Activated CD8-positive, alpha-beta memory T cell treated with anti-CD3 and anti-CD28 coated beads for 24 hours (primary cell): ENCODE results near the gene COX18.

Source experiments
- DNase-seq: peaks from one replicate; pipeline ENCODE4 v3.0.0-alpha.2; 2020

COX18 gene

GRCh38 chr4:73051625-73052024 lies 17.9 kb downstream of the COX18 start:
- DNase-seq: no peak

GRCh38 chr4:73045879-73046278 lies 23.6 kb downstream of the COX18 start:
- no peak for DNase-seq

GRCh38 chr4:73037057-73037456 lies 32.5 kb downstream of the COX18 start:
- DNase-seq: no peak

GRCh38 chr4:73036123-73036522 lies 33.4 kb downstream of the COX18 start:
- no peak for DNase-seq

- DNase-seq: no peak
These were observed 34.6 kb downstream of the COX18 start for GRCh38 chr4:73034896-73035295.

GRCh38 chr4:73028621-73029020 lies 40.9 kb downstream of the COX18 start:
- no peak for DNase-seq

GRCh38 chr4:73021634-73022033 lies 47.9 kb downstream of the COX18 start:
- no peak for DNase-seq

- no peak for DNase-seq
These were observed 50.0 kb downstream of the COX18 start for GRCh38 chr4:73019462-73020047.

GRCh38 chr4:73018595-73018994 lies 50.9 kb downstream of the COX18 start:
- DNase-seq: no peak

- DNase-seq: no peak
These were observed 56.2 kb downstream of the COX18 start for GRCh38 chr4:73013310-73013709.

GRCh38 chr4:73012673-73013072 lies 56.8 kb downstream of the COX18 start:
- no peak for DNase-seq

GRCh38 chr4:73011629-73011985 lies 57.9 kb downstream of the COX18 start:
- no peak for DNase-seq

- no peak for DNase-seq
These were observed 58.5 kb downstream of the COX18 start for GRCh38 chr4:73010789-73011628.

- DNase-seq: no peak
These were observed 61.9 kb downstream of the COX18 start for GRCh38 chr4:73007526-73008100.

GRCh38 chr4:73006286-73006990 lies 63.1 kb downstream of the COX18 start:
- no peak for DNase-seq

GRCh38 chr4:73005514-73005913 lies 64.0 kb downstream of the COX18 start:
- DNase-seq: no peak
